PFSK-1 (cell line): ENCODE data around the gene COL5A2.

ENCODE experiments used
- FOXP2 ChIP-seq: optimal IDR thresholded peaks from 2 replicates; pipeline ENCODE3; 2011; ENCODE audit warnings: borderline replicate concordance, control low read depth, inconsistent platforms; ENCODE audit not compliant: insufficient read depth; ENCODE audit errors: extremely low read length, extremely low read depth
- POLR2AphosphoS5 ChIP-seq: IDR thresholded peaks from 2 replicates; pipeline ENCODE4 v1.6.1; 2012; ENCODE audit warnings: low read depth, mild to moderate bottlenecking, control low read depth, low read length, moderate library complexity
- SIN3A ChIP-seq: IDR thresholded peaks from 2 replicates; pipeline ENCODE4 v1.6.1; 2012; ENCODE audit warnings: mild to moderate bottlenecking, low read length, moderate library complexity, borderline replicate concordance; ENCODE audit not compliant: insufficient read depth
- TAF1 ChIP-seq: IDR thresholded peaks from 2 replicates; pipeline ENCODE4 v1.6.1; 2012; ENCODE audit warnings: low read length, control low read depth, borderline replicate concordance; ENCODE audit not compliant: insufficient read depth
- TF ChIP-seq, protein P1 (sequence below), 2 experiments: IDR thresholded peaks; 2 replicates each; pipeline versions ENCODE4 v1.6.1 to v1.8.0; 2011 to 2012; ENCODE audit warnings: low read depth in 2 of 2, low read length in 2 of 2, control low read depth in 1 of 2, inconsistent platforms in 1 of 2, mild to moderate bottlenecking in 1 of 2, moderate library complexity in 1 of 2; ENCODE audit not compliant: insufficient read depth in 1 of 2

COL5A2 gene

DNA sequence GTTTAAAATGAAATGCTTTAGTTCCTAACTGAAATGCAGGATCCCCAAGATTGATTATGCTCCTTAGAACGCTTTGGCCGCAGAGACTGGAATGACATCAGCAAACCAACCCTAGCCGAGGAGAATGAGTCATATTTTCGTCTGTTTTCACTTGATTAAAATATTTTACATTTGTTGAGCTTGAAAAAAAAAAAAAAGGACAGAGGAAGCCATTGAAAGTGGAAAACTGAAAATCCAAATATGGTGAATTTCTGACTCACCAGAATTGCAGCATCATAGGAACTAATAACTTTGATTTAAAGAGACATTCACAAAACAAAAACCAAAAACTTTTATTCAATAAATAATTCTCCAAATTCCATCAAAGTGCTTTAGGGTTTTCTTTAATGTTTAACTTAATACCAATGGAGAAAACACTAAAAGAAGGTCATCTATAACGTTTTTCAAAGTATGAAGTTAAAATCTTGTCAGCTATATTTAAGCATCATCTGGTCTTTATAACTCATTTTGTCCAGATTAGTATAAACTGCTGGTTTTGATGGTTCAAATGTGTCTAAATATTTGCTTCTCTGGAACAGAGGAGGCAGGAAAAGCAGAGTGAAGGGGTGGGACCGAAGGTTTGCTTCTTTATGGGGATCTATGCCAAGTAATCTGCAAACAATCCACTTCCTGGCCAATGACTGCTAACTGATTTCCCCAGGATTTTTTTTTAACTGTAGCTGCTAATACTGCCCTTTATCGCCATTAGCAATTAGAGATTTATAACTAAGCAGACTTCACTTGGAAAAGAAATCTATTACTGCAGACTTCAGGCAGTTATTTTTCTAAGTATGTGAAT, 30.9 kb upstream of the COL5A2 start:
- TF ChIP-seq, protein P1, sequence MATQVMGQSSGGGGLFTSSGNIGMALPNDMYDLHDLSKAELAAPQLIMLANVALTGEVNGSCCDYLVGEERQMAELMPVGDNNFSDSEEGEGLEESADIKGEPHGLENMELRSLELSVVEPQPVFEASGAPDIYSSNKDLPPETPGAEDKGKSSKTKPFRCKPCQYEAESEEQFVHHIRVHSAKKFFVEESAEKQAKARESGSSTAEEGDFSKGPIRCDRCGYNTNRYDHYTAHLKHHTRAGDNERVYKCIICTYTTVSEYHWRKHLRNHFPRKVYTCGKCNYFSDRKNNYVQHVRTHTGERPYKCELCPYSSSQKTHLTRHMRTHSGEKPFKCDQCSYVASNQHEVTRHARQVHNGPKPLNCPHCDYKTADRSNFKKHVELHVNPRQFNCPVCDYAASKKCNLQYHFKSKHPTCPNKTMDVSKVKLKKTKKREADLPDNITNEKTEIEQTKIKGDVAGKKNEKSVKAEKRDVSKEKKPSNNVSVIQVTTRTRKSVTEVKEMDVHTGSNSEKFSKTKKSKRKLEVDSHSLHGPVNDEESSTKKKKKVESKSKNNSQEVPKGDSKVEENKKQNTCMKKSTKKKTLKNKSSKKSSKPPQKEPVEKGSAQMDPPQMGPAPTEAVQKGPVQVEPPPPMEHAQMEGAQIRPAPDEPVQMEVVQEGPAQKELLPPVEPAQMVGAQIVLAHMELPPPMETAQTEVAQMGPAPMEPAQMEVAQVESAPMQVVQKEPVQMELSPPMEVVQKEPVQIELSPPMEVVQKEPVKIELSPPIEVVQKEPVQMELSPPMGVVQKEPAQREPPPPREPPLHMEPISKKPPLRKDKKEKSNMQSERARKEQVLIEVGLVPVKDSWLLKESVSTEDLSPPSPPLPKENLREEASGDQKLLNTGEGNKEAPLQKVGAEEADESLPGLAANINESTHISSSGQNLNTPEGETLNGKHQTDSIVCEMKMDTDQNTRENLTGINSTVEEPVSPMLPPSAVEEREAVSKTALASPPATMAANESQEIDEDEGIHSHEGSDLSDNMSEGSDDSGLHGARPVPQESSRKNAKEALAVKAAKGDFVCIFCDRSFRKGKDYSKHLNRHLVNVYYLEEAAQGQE (IDR thresholded peaks at IDR 0.05; ENCODE audit: insufficient read depth in 1 of 2, low read depth in 2 of 2, low read length in 2 of 2), result no peak
- no peak for TF ChIP-seq TAF1
- no peak for TF ChIP-seq FOXP2
- no peak for TF ChIP-seq SIN3A
- no peak for TF ChIP-seq POLR2AphosphoS5

DNA sequence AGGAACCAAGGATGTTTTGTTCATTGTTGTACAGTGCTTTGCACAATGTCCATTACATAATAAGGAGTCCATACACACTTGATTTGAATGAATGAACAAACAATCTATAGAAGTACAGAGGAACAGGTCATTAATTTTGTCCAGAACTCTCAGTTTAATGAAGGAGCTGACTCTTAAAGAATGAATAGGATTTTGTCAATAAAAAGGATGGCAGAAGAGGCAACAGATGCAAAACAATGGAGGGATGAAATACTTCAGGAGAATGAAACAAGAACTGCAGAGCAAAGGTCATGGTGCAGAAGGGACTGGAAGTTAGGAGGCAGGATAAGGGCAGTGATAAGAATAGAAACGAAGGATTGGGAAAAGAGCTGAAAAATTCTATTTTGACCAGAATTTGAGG, 28.7 kb upstream of the COL5A2 start:
- TF ChIP-seq, protein P1 (IDR thresholded peaks at IDR 0.05; ENCODE audit: insufficient read depth in 1 of 2, low read depth in 2 of 2, low read length in 2 of 2), result no peak
- TF ChIP-seq SIN3A (no peak), POLR2AphosphoS5 (no peak), FOXP2 (no peak), TAF1 (no peak)

DNA sequence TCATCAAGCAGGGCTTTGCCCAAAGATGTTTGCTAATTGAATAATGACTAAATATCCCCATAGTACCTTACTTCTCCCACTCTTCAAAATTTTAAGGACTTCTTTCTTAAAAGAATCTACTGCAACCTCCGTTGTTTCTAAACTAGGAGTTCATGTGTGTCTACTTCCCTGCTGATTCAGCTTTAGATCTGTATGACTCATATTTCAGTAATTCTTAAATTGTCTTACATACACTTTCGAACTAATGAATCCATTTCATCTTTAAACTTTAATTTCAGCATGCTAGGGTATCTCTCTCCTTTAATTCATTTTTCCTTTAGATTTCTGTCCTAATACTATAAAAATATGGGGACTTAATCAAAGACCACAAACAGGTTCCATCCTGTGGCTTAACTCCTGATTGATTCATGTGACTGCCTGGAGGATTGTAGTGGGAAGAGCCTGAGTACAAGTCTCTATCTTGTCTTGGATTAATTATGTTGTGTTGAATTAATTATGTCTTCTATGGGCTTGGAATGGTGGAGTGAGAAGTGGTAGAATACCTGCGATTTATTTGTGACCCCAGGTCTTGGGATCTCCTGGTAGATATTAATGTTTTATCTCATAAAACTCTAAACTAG, 24.9 kb upstream of the COL5A2 start:
- TF ChIP-seq, protein P1 (IDR thresholded peaks at IDR 0.05; ENCODE audit: insufficient read depth in 1 of 2, low read depth in 2 of 2, low read length in 2 of 2), result no peak
- TF ChIP-seq FOXP2 (no peak), POLR2AphosphoS5 (no peak), SIN3A (no peak), TAF1 (no peak)

DNA sequence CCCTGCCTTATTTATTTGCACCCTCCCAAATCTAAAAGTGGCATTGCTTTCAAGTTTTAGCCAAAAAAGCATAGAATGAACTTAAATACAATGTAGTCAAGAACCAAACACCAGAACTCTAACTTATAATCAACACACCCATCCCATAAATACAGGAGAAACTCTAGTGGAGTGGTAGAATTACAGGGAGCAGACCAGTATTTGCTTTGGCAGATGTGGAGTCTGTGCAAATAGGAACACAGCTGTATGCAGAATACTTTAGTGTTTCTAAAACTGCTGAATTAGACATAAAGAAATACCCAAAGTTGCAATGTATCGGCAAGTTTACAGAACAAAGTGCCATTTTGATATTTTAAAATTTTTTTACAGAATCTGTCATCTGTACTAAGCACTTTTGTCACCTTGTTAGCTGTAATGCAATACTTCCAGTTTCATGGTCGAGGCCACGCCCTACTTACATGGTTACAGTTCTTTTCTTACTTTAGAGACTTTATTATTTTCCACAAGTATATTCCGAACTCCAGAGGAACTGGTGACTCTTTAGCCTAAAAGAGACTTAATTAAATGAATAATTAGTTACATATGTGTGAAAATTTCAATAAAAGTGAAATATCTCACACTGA, 23.7 kb upstream of the COL5A2 start:
- TF ChIP-seq, protein P1 (IDR thresholded peaks at IDR 0.05; ENCODE audit: insufficient read depth in 1 of 2, low read depth in 2 of 2, low read length in 2 of 2), result no peak
- no peak for TF ChIP-seq POLR2AphosphoS5
- TF ChIP-seq TAF1, result no peak
